ENCODE results near the gene MAD1L1. TPM values are rescaled to one million over a fixed set of nuclear protein-coding genes. Genes with fewer than 3 reads are reported as not detected.

Gene MAD1L1
- total RNA-seq, 1 experiment from 2014 or later, result 43.8 TPM

- ChIA-PET CTCF (interaction anchor here (0.6 kb wide), 1 partner anchor 182 kb away, joined by 3 read pairs; no protein-coding TSS in a partner anchor), POLR2A (no interaction called here)
- Mint-ChIP-seq H3K36me3 (peaks cover 20% of the 10 kb centered on the region), H3K9me3 (no peaks in the 10 kb centered on the region), H3K4me3 (no peak overlapping the region), H3K27me3 (ENCODE audit: low read depth) (no peaks in the 10 kb centered on the region; the same call in 1 of the 2 replicates), H3K27ac (no peak overlapping the region), H3K4me1 (peaks cover 27% of the 10 kb centered on the region)
- ATAC-seq, result no peak
- TF ChIP-seq MXD4 (CRISPR knock-in tag; IDR thresholded peaks at IDR 0.05; ENCODE audit: borderline replicate concordance) (no peak), ERG (CRISPR knock-in tag; IDR thresholded peaks at IDR 0.05) (no peak), KAT7 (CRISPR knock-in tag; IDR thresholded peaks at IDR 0.05; ENCODE audit: borderline replicate concordance) (no peak), ZMAT4 (CRISPR knock-in tag; IDR thresholded peaks at IDR 0.05) (no peak)
- no peak for DNase-seq (ENCODE audit: low spot score)
Measured at GRCh38 chr7:2165610-2166594, 66.8 kb downstream of the MAD1L1 start.

- ChIA-PET CTCF (interaction anchor here (0.6 to 1.4 kb wide), 2 partner anchors 29 to 183 kb away, joined by 3 read pairs; no protein-coding TSS in a partner anchor), POLR2A (no interaction called here)
- TF ChIP-seq ETV6 (CRISPR knock-in tag; IDR thresholded peaks at IDR 0.05) (no peak), IRF2 (CRISPR knock-in tag; IDR thresholded peaks at IDR 0.05; ENCODE audit: borderline replicate concordance, low read depth) (no peak), ZNF425 (CRISPR knock-in tag; conservative IDR thresholded peaks at IDR 0.05) (no peak), SP1 (CRISPR knock-in tag; conservative IDR thresholded peaks at IDR 0.05) (no peak), ERG (CRISPR knock-in tag; IDR thresholded peaks at IDR 0.05) (no peak), ZNF219 (CRISPR knock-in tag; IDR thresholded peaks at IDR 0.05; ENCODE audit: borderline replicate concordance) (no peak), ATF2 (CRISPR knock-in tag; IDR thresholded peaks at IDR 0.05; ENCODE audit: borderline replicate concordance, low read depth) (no peak), ZBTB43 (CRISPR knock-in tag; IDR thresholded peaks at IDR 0.05) (no peak), ZNF423 (CRISPR knock-in tag; IDR thresholded peaks at IDR 0.05) (no peak)
- Mint-ChIP-seq H3K4me1 (peaks cover 27% of the 10 kb centered on the region), H3K36me3 (peaks cover 16% of the 10 kb centered on the region), H3K4me3 (no peak overlapping the region), H3K27ac (0 out of 2 replicates have a peak overlapping the region, but pooled peaks have one; percentile 62), H3K27me3 (ENCODE audit: low read depth) (no peaks in the 10 kb centered on the region; the same call in 1 of the 2 replicates), H3K9me3 (no peaks in the 10 kb centered on the region)
- ATAC-seq, result no peak
- no peak for DNase-seq (ENCODE audit: low spot score)
Measured at GRCh38 chr7:2165239-2165609, 67.5 kb downstream of the MAD1L1 start.
